PC-9 (cell line): ENCODE measurements around the gene CCP110. TPM values are rescaled to one million over a fixed set of nuclear protein-coding genes. Genes with fewer than 3 reads are reported as not detected.
"Not testable (repeated sequence)": the region's sequence is repeated elsewhere in the genome, so short reads cannot be mapped to it uniquely, and the experiment has no call there.

Source experiments
- BruUV-seq: library from RNA; stranded (reverse); fragments of 400-500 nt; replicated peaks from 2 replicates; lab custom pipeline; 2021; lab: Mats Ljungman, UMichigan
- CTCF ChIA-PET: fragments of 300-600 bp; sonication (Branson Sonifier 250); formaldehyde crosslinking; loops from one replicate; lab custom pipeline; 2022; ENCODE audit warnings: antibody characterized with exemption; lab: Charles Lee
- POLR2A ChIA-PET: fragments of 300-600 bp; sonication (Branson Sonifier 250); formaldehyde crosslinking; loops from one replicate; lab custom pipeline; 2022; ENCODE audit warnings: antibody characterized with exemption; ENCODE audit not compliant: unreplicated experiment; lab: Charles Lee
- DNase-seq, 2 experiments: peaks; one replicate each; pipeline versions ENCODE4 v3.0.0 to v3.0.0-alpha.2; 2015 to 2022; ENCODE audit warnings: mixed read lengths in 1 of 2
- H2AFZ ChIP-seq: fragments of 200-600 bp; sonication (generic); 2 replicates; pipeline ENCODE4 v1.8.1; 2017; ENCODE audit warnings: antibody characterized with exemption
- H3F3A ChIP-seq: fragments of 200-600 bp; sonication (generic); 2 replicates; pipeline ENCODE4 v1.8.1; 2017; ENCODE audit warnings: antibody characterized with exemption, mild to moderate bottlenecking, low read depth; ENCODE audit not compliant: insufficient read depth
- H3K27ac ChIP-seq: fragments of 200-600 bp; sonication (generic); 2 replicates; pipeline ENCODE4 v1.6.1; 2016; ENCODE audit warnings: mixed run types
- H3K27me3 ChIP-seq: fragments of 200-600 bp; sonication (generic); 2 replicates; pipeline ENCODE4 v1.6.1; 2016; ENCODE audit warnings: low read depth, mixed run types; ENCODE audit not compliant: insufficient read depth
- H3K36me3 ChIP-seq: fragments of 200-600 bp; sonication (generic); 2 replicates; pipeline ENCODE4 v1.6.1; 2016; ENCODE audit warnings: low read depth, mixed run types
- H3K4me1 ChIP-seq: fragments of 200-600 bp; sonication (generic); replicated peaks from 2 replicates; pipeline ENCODE4 v1.6.1; 2016; ENCODE audit warnings: mixed run types; ENCODE audit not compliant: insufficient read depth
- H3K4me2 ChIP-seq: fragments of 200-600 bp; sonication (generic); 2 replicates; pipeline ENCODE4 v1.6.1; 2017; ENCODE audit warnings: mixed run types
- H3K4me3 ChIP-seq: fragments of 200-600 bp; sonication (generic); 2 replicates; pipeline ENCODE4 v1.6.1; 2016; ENCODE audit warnings: mixed run types
- H3K79me2 ChIP-seq: fragments of 200-600 bp; sonication (generic); 2 replicates; pipeline ENCODE4 v1.6.1; 2017; ENCODE audit warnings: low read depth, mixed run types
- H3K9me2 ChIP-seq: fragments of 200-600 bp; sonication (generic); 2 replicates; pipeline ENCODE4 v1.8.1; 2017; ENCODE audit warnings: mild to moderate bottlenecking; ENCODE audit not compliant: insufficient read depth
- H3K9me3 ChIP-seq: fragments of 200-600 bp; sonication (generic); 2 replicates; pipeline ENCODE4 v1.8.1; 2016; ENCODE audit warnings: low read depth; ENCODE audit not compliant: insufficient read depth
- H4K20me1 ChIP-seq: fragments of 200-600 bp; sonication (generic); 2 replicates; pipeline ENCODE4 v1.8.1; 2017; ENCODE audit not compliant: insufficient read depth
- CTCF ChIP-seq: fragments of 200-600 bp; sonication (generic); conservative IDR thresholded peaks from 2 replicates; pipeline ENCODE4 v1.6.1; 2017; ENCODE audit warnings: mixed run types, antibody characterized with exemption, mild to moderate bottlenecking, moderate library complexity
- EZH2 ChIP-seq: fragments of 200-600 bp; sonication (generic); IDR thresholded peaks from 2 replicates; pipeline ENCODE4 v1.8.0; 2017; ENCODE audit warnings: antibody characterized with exemption, low read depth
- intact Hi-C: fragments of 100-400 bp; cut with micrococcal nuclease; formaldehyde crosslinking; loops from one replicate; pipeline ENCODE4 v1.10.0; 2022; ENCODE audit not compliant: unreplicated experiment
- total RNA-seq: library from RNA; stranded (reverse); gene quantifications from 2 replicates; pipeline ENCODE4 v1.2.3, GENCODE V29; 2021

Gene CCP110
- total RNA-seq, 1 experiment from 2014 or later = 31.9 TPM

GRCh38 chr16:19540241-19540970 lies 16.7 kb downstream of the CCP110 start:
- Histone ChIP-seq H3K27ac (no peak overlapping the region), H3F3A (peaks cover 19% of the 10 kb centered on the region; the same call in 1 of the 2 replicates), H2AFZ (no peak overlapping the region), H3K9me3 (peaks cover 12% of the 10 kb centered on the region; the same call in 1 of the 2 replicates), H3K4me1 (peaks cover 4% of the 10 kb centered on the region), H4K20me1 (no peaks in the 10 kb centered on the region), H3K79me2 (no peaks in the 10 kb centered on the region), H3K4me3 (no peak overlapping the region), H3K27me3 (no peaks in the 10 kb centered on the region), H3K4me2 (no peak overlapping the region), H3K9me2 (no peaks in the 10 kb centered on the region), H3K36me3 (peaks cover 45% of the 10 kb centered on the region)
- no peak for TF ChIP-seq EZH2
- no peak for TF ChIP-seq CTCF
- DNase-seq = no peak
- BruUV-seq = no TSS peak
- intact Hi-C loops = no loop called here
- POLR2A ChIA-PET = no interaction called here
- CTCF ChIA-PET = interaction anchor here (0.6 kb wide), 2 partner anchors 430 to 929 kb away, joined by 4 read pairs; no protein-coding TSS in a partner anchor

- H3K27ac ChIP-seq = no peak overlapping the region
- H3K4me1 ChIP-seq = peaks cover 4% of the 10 kb centered on the region
- no peaks in the 10 kb centered on the region for H3K79me2 ChIP-seq
- TF ChIP-seq EZH2 (no peak), CTCF (no peak)
- H3K9me2 ChIP-seq = no peaks in the 10 kb centered on the region
- CTCF ChIA-PET = interaction anchor here (0.6 kb wide), 1 partner anchor 10 kb away, joined by 8 read pairs; no protein-coding TSS in a partner anchor
- H4K20me1 ChIP-seq = no peaks in the 10 kb centered on the region
- DNase-seq = no peak
- no peak overlapping the region for H2AFZ ChIP-seq
- intact Hi-C loops = no loop called here
- H3K4me2 ChIP-seq = no peak overlapping the region
- POLR2A ChIA-PET = interaction anchor here (0.6 kb wide), 1 partner anchor 202 kb away, joined by 3 read pairs; no protein-coding TSS in a partner anchor
- peaks cover 45% of the 10 kb centered on the region for H3K36me3 ChIP-seq
- no peak overlapping the region for H3K4me3 ChIP-seq
- no peaks in the 10 kb centered on the region for H3K27me3 ChIP-seq
- H3K9me3 ChIP-seq = peaks cover 12% of the 10 kb centered on the region; the same call in 1 of the 2 replicates
- no TSS peak for BruUV-seq
- H3F3A ChIP-seq = peaks cover 19% of the 10 kb centered on the region; the same call in 1 of the 2 replicates
Measured at GRCh38 chr16:19542138-19542821, 18.5 kb downstream of the CCP110 start.

GRCh38 chr16:19543278-19543996 lies 19.7 kb downstream of the CCP110 start:
- BruUV-seq, H3K9me2 ChIP-seq, H3K4me2 ChIP-seq, H3K27me3 ChIP-seq, H3K4me1 ChIP-seq, H3K27ac ChIP-seq, H2AFZ ChIP-seq, intact Hi-C loops, H4K20me1 ChIP-seq, H3K79me2 ChIP-seq, CTCF ChIA-PET: not testable (repeated sequence)
- Histone ChIP-seq H3K36me3 (peaks cover 45% of the 10 kb centered on the region), H3F3A (peaks cover 19% of the 10 kb centered on the region; the same call in 1 of the 2 replicates), H3K4me3 (0 out of 2 replicates have a peak overlapping the region, but pooled peaks have one; percentile 9), H3K9me3 (peaks cover 12% of the 10 kb centered on the region; the same call in 1 of the 2 replicates)
- peak in 1 of 2 experiments; percentile 55 for DNase-seq
- POLR2A ChIA-PET = interaction anchor here (0.6 kb wide), 1 partner anchor 203 kb away, joined by 3 read pairs; no protein-coding TSS in a partner anchor
